Panc1 (cell line): ENCODE data around the gene CYB5R4.

Source experiments
- POLR2AphosphoS5 ChIP-seq: IDR thresholded peaks from 2 replicates; pipeline ENCODE4 v1.6.1; 2012; ENCODE audit warnings: mild to moderate bottlenecking, low read depth, low read length, moderate library complexity
- TF ChIP-seq, protein P1 (sequence below): fragments of 450-650 bp; IDR thresholded peaks from 2 replicates; pipeline ENCODE4 v1.5.1; 2017; ENCODE audit warnings: mild to moderate bottlenecking
- TF ChIP-seq, protein P2 (sequence below), 2 experiments: IDR thresholded peaks; 2 replicates each; pipeline ENCODE4 v1.6.1; 2011 to 2012; ENCODE audit warnings: low read depth in 2 of 2, control low read depth in 1 of 2, low read length in 1 of 2, mild to moderate bottlenecking in 1 of 2, moderate library complexity in 1 of 2; ENCODE audit not compliant: insufficient read depth in 1 of 2

DNA sequence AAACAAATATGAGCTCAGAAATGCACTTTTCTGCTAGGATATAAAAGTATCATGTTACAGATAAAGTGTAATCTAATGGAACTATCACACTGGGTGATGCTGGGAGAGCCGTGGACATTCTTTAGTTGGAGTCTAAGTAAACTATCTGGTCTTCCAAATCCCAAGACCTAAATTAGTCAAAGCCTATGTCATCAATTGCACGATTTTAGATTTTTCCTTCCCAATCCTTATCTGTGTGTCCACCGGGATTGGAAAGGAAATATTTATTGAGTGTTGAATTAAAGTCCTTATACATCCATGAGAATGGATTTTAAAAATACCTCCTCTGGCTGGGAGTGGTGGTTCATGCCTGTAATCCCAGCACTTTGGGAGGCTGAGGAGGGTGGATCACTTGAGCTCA, 154.4 kb downstream of the CYB5R4 start:
- TF ChIP-seq, protein P1, sequence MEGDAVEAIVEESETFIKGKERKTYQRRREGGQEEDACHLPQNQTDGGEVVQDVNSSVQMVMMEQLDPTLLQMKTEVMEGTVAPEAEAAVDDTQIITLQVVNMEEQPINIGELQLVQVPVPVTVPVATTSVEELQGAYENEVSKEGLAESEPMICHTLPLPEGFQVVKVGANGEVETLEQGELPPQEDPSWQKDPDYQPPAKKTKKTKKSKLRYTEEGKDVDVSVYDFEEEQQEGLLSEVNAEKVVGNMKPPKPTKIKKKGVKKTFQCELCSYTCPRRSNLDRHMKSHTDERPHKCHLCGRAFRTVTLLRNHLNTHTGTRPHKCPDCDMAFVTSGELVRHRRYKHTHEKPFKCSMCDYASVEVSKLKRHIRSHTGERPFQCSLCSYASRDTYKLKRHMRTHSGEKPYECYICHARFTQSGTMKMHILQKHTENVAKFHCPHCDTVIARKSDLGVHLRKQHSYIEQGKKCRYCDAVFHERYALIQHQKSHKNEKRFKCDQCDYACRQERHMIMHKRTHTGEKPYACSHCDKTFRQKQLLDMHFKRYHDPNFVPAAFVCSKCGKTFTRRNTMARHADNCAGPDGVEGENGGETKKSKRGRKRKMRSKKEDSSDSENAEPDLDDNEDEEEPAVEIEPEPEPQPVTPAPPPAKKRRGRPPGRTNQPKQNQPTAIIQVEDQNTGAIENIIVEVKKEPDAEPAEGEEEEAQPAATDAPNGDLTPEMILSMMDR = no peak
- no peak for TF ChIP-seq POLR2AphosphoS5
- TF ChIP-seq, protein P2, sequence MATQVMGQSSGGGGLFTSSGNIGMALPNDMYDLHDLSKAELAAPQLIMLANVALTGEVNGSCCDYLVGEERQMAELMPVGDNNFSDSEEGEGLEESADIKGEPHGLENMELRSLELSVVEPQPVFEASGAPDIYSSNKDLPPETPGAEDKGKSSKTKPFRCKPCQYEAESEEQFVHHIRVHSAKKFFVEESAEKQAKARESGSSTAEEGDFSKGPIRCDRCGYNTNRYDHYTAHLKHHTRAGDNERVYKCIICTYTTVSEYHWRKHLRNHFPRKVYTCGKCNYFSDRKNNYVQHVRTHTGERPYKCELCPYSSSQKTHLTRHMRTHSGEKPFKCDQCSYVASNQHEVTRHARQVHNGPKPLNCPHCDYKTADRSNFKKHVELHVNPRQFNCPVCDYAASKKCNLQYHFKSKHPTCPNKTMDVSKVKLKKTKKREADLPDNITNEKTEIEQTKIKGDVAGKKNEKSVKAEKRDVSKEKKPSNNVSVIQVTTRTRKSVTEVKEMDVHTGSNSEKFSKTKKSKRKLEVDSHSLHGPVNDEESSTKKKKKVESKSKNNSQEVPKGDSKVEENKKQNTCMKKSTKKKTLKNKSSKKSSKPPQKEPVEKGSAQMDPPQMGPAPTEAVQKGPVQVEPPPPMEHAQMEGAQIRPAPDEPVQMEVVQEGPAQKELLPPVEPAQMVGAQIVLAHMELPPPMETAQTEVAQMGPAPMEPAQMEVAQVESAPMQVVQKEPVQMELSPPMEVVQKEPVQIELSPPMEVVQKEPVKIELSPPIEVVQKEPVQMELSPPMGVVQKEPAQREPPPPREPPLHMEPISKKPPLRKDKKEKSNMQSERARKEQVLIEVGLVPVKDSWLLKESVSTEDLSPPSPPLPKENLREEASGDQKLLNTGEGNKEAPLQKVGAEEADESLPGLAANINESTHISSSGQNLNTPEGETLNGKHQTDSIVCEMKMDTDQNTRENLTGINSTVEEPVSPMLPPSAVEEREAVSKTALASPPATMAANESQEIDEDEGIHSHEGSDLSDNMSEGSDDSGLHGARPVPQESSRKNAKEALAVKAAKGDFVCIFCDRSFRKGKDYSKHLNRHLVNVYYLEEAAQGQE (IDR thresholded peaks at IDR 0.05; ENCODE audit: insufficient read depth in 1 of 2, low read depth in 2 of 2, low read length in 1 of 2) = no peak
